ENCODE results near the gene DUOXA1. TPM values are rescaled to one million over a fixed set of nuclear protein-coding genes. Genes with fewer than 3 reads are reported as not detected.
"Not testable (repeated sequence)": the region's sequence is repeated elsewhere in the genome, so short reads cannot be mapped to it uniquely, and the experiment has no call there.

DUOXA1 gene
- total RNA-seq, 4 donors from 2014 or later = 1.1 to 7.5 (median 1.9) TPM

- no peak for TF ChIP-seq POLR2A (IDR thresholded peaks at IDR 0.05)
- Histone ChIP-seq H3K4me1 (no peaks in the 10 kb centered on the region), H3K27ac (no peak overlapping the region), H3K9me3 (no peaks in the 10 kb centered on the region), H3K27me3 (peaks cover 0 to 7% of the 10 kb centered on the region in 2 donors), H3K36me3 (no peaks in the 10 kb centered on the region), H3K4me3 (no peak overlapping the region)
- DNase-seq (ENCODE audit: low spot score in 2 of 2) = no peak
Measured at GRCh38 chr15:45083223-45083622, 46.5 kb downstream of the DUOXA1 start.

GRCh38 chr15:45082412-45082811 lies 47.3 kb downstream of the DUOXA1 start:
- DNase-seq (ENCODE audit: low spot score in 2 of 2); H3K27me3 ChIP-seq; H3K9me3 ChIP-seq; H3K4me1 ChIP-seq; H3K36me3 ChIP-seq; H3K4me3 ChIP-seq; H3K27ac ChIP-seq: not testable (repeated sequence)
- WGBS, 2 donors = 72 to 81% methylated on average over 6 to 9 of the region's 10 CpGs

GRCh38 chr15:45080593-45080992 lies 49.1 kb downstream of the DUOXA1 start:
- not testable (repeated sequence) for H3K9me3 ChIP-seq; DNase-seq (ENCODE audit: low spot score in 2 of 2); H3K4me3 ChIP-seq; H3K27ac ChIP-seq; H3K27me3 ChIP-seq; H3K4me1 ChIP-seq; H3K36me3 ChIP-seq
- 89 to 100% methylated on average over 2 of the region's 3 CpGs for WGBS, 2 donors

GRCh38 chr15:45079628-45080246 lies 49.9 kb downstream of the DUOXA1 start:
- not testable (repeated sequence) for H3K4me1 ChIP-seq; H3K27ac ChIP-seq; H3K27me3 ChIP-seq; DNase-seq (ENCODE audit: low spot score in 2 of 2); H3K4me3 ChIP-seq; H3K36me3 ChIP-seq; H3K9me3 ChIP-seq
- WGBS, 2 donors = 83 to 86% methylated on average over 4 to 5 of the region's 5 CpGs

GRCh38 chr15:45079201-45079600 lies 50.5 kb downstream of the DUOXA1 start:
- H3K4me3 ChIP-seq; H3K9me3 ChIP-seq; H3K36me3 ChIP-seq; DNase-seq (ENCODE audit: low spot score in 2 of 2); H3K4me1 ChIP-seq; H3K27ac ChIP-seq; H3K27me3 ChIP-seq: not testable (repeated sequence)
- WGBS, 2 donors = 56 to 60% methylated on average over 5 of the region's 5 CpGs

GRCh38 chr15:45077391-45077790 lies 52.3 kb downstream of the DUOXA1 start:
- WGBS, 2 donors = 80 to 100% methylated on average over 2 of the region's 2 CpGs
- DNase-seq (ENCODE audit: low spot score in 2 of 2); H3K27ac ChIP-seq: not testable (repeated sequence)

DNA sequence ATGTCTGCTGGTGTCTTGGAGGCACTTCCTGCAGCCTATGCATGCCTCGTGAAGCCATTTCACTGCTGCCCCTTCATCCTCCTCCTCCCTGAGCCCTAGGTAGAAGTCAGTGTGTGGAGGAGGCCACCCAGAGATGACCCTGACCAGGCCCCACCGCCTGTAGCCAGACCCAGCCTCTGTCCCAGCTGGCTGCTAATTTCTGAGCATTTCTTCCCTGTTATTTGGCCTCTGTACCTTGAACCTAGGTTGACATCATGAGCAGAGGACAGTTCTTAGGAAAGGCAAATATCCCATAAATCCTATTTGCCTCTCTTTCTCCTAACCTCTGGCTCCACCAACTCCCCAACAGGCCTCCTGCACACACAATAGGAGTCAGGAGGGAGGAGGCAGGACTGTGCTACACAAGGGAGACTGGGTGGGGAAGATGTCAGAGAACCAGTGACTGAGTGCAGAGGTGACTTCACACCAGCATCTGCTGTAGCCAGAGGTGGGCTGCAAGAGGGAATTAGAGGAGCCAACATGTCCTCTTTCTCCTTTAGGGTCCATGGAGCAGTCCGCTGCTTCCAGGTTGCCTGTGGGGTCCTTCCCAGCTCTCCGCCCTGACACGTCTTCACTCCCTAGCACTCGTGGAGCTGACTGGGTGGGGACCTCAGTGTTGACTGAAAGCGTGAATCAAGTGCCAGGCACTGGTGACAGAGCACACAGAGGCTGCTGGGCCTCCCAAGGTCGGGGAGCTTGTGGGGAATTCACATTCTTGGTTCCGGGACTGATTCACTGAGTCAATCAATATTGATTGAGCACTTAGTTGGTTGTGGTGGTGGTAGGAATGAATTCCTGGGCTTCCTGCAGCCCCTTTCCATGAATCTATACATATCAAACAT lies 54.0 kb downstream of the DUOXA1 start:
- not testable (repeated sequence) for H3K4me3 ChIP-seq, H3K9me3 ChIP-seq
- 100% methylated on average over 1 of the region's 9 CpGs; no CpG with 5 or more reads in 1 of the 2 donors for WGBS, 2 donors

More at GRCh38 chr15:45077391-45077790, 52.3 kb downstream of the DUOXA1 start:
- H3K36me3 ChIP-seq, H3K4me1 ChIP-seq, H3K27me3 ChIP-seq, H3K9me3 ChIP-seq, H3K4me3 ChIP-seq: not testable (repeated sequence)

DNA sequence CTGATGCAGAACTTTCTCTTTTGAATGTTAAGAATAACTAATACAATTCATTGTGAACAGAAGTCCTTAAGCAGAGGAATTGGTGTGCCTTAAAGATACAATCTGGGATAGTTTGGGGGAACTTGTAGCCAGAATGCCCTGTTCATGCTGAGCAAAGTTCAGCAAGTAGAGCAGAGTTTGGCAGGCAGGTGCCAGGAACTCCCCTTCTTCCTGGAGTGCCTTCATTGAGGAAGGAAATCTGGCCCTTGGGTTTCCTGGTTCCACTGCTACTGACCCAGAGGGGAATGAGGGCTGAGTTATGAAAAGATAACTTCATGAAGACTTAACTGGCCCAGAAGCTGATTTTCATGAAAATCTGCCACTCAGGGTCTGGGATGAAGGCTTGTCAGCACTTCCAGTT lies 56.1 kb downstream of the DUOXA1 start:
- not testable (repeated sequence) for H3K4me3 ChIP-seq; H3K9me3 ChIP-seq; H3K27me3 ChIP-seq; DNase-seq (ENCODE audit: low spot score in 2 of 2); H3K27ac ChIP-seq; H3K4me1 ChIP-seq
- H3K36me3 ChIP-seq = peaks cover 0 to 20% (median 0%) of the 10 kb centered on the region in 3 donors

More for the DNA sequence above, 54.0 kb downstream of the DUOXA1 start:
- H3K27me3 ChIP-seq; H3K27ac ChIP-seq; H3K36me3 ChIP-seq; H3K4me1 ChIP-seq; DNase-seq (ENCODE audit: low spot score in 2 of 2): not testable (repeated sequence)

GRCh38 chr15:45069942-45070360 lies 59.7 kb downstream of the DUOXA1 start:
- H3K9me3 ChIP-seq; H3K27ac ChIP-seq; H3K4me3 ChIP-seq; H3K27me3 ChIP-seq; DNase-seq (ENCODE audit: low spot score in 2 of 2); H3K4me1 ChIP-seq: not testable (repeated sequence)
- 86 to 97% methylated on average over 3 to 5 of the region's 6 CpGs for WGBS, 2 donors
- peaks cover 0 to 31% (median 0%) of the 10 kb centered on the region in 3 donors for H3K36me3 ChIP-seq

Other genes with a start within 250 kb of the DUOXA1 start
- not detected for gene TERB2, start 173.2 kb downstream of the DUOXA1 start, total RNA-seq
- gene SORD, start 106.7 kb downstream of the DUOXA1 start, total RNA-seq = 10 to 100 TPM in 3 of 4 donors, 1 to 10 TPM in 1; 9.6 to 15.0 (median 13.1) TPM
- gene DUOX2, start 15.7 kb downstream of the DUOXA1 start, total RNA-seq = 1 to 10 TPM in 1 of 4 donors, under 1 TPM in 3; 0.22 to 1.9 (median 0.84) TPM
- not detected for gene DUOXA2, start 15.6 kb downstream of the DUOXA1 start, total RNA-seq
- 1 to 10 TPM; 1.5 to 4.2 (median 3.9) TPM for gene DUOX1, start 115 bp upstream of the DUOXA1 start, total RNA-seq
- 10 to 100 TPM; 18.8 to 36.6 (median 25.5) TPM for gene SHF, start 58.1 kb upstream of the DUOXA1 start, total RNA-seq
- not detected for gene SLC28A2, start 122.4 kb upstream of the DUOXA1 start, total RNA-seq
- 100 to 1,000 TPM; 334 to 564 (median 451) TPM for gene GATM, start 248.7 kb upstream of the DUOXA1 start, total RNA-seq

All from tibial nerve (tissue), 4 donors.